H9 (cell line): ENCODE measurements around the gene PKD2L1. TPM values are rescaled to one million over a fixed set of nuclear protein-coding genes. Genes with fewer than 3 reads are reported as not detected.

Experiments used
- DNase-seq: peaks from one replicate; pipeline ENCODE4 v3.0.0-alpha.2; 2017
- H2AFZ ChIP-seq: one replicate; pipeline ENCODE4 v1.6.1; 2013; ENCODE audit warnings: mild to moderate bottlenecking, low read length, control low read depth, moderate library complexity
- H2AK5ac ChIP-seq: 2 replicates; pipeline ENCODE4 v1.6.1; 2013; ENCODE audit warnings: low read length, control low read depth, mixed read lengths; ENCODE audit not compliant: insufficient read length
- H2BK120ac ChIP-seq: one replicate; pipeline ENCODE4 v1.6.1; 2013; ENCODE audit warnings: low read depth, mild to moderate bottlenecking, low read length, control low read depth, inconsistent platforms; ENCODE audit not compliant: poor library complexity, severe bottlenecking
- H2BK12ac ChIP-seq: 2 replicates; pipeline ENCODE4 v1.6.1; 2013; ENCODE audit warnings: low read length, control low read depth, mixed read lengths, low read depth; ENCODE audit not compliant: insufficient read length
- H2BK15ac ChIP-seq: 2 replicates; pipeline ENCODE4 v1.6.1; 2013; ENCODE audit warnings: low read depth, low read length, control low read depth
- H2BK20ac ChIP-seq: one replicate; pipeline ENCODE4 v1.6.1; 2013; ENCODE audit warnings: low read depth, mild to moderate bottlenecking, low read length, control low read depth, inconsistent platforms; ENCODE audit not compliant: poor library complexity, severe bottlenecking
- H2BK5ac ChIP-seq: 2 replicates; pipeline ENCODE4 v1.6.1; 2013; ENCODE audit warnings: low read length, control low read depth, mixed read lengths; ENCODE audit not compliant: insufficient read length
- H3K14ac ChIP-seq: 2 replicates; pipeline ENCODE4 v1.6.1; 2013; ENCODE audit warnings: low read length, control low read depth; ENCODE audit not compliant: insufficient read depth
- H3K18ac ChIP-seq: 2 replicates; pipeline ENCODE4 v1.6.1; 2013; ENCODE audit warnings: low read depth, mild to moderate bottlenecking, mixed read lengths, low read length, control low read depth; ENCODE audit not compliant: insufficient read length
- H3K23ac ChIP-seq: 2 replicates; pipeline ENCODE4 v1.6.1; 2013; ENCODE audit warnings: low read length, control low read depth, mixed read lengths, low read depth; ENCODE audit not compliant: insufficient read length
- H3K23me2 ChIP-seq: 2 replicates; pipeline ENCODE4 v1.6.1; 2013; ENCODE audit warnings: low read depth, mild to moderate bottlenecking, mixed read lengths, low read length, control low read depth; ENCODE audit not compliant: insufficient read length, poor library complexity, severe bottlenecking
- H3K27ac ChIP-seq: 2 replicates; pipeline ENCODE4 v1.5.1; 2013; ENCODE audit warnings: low read length, control low read depth, mixed read lengths, low read depth; ENCODE audit not compliant: insufficient read length
- H3K27me3 ChIP-seq: 2 replicates; pipeline ENCODE4 v1.6.1; 2013; ENCODE audit warnings: low read length, control low read depth, inconsistent platforms; ENCODE audit not compliant: insufficient read depth
- H3K4ac ChIP-seq: 2 replicates; pipeline ENCODE4 v1.6.1; 2013; ENCODE audit warnings: low read depth, mild to moderate bottlenecking, control low read depth, inconsistent platforms, low read length, moderate library complexity
- H3K4me1 ChIP-seq: 2 replicates; pipeline ENCODE4 v1.6.1; 2013; ENCODE audit warnings: low read length, control low read depth, inconsistent platforms; ENCODE audit not compliant: insufficient read depth
- H3K4me2 ChIP-seq: 2 replicates; pipeline ENCODE4 v1.6.1; 2013; ENCODE audit warnings: low read length, control low read depth, mixed read lengths; ENCODE audit not compliant: insufficient read length, insufficient read depth
- H3K56ac ChIP-seq: 2 replicates; pipeline ENCODE4 v1.6.1; 2013; ENCODE audit warnings: low read depth, mild to moderate bottlenecking, mixed read lengths, low read length, control low read depth; ENCODE audit not compliant: insufficient read length
- H3K79me1 ChIP-seq: 2 replicates; pipeline ENCODE4 v1.6.1; 2013; ENCODE audit warnings: low read depth, mild to moderate bottlenecking, moderate library complexity, low read length, control low read depth, inconsistent platforms; ENCODE audit not compliant: insufficient read depth, poor library complexity, severe bottlenecking
- H3K79me2 ChIP-seq: 2 replicates; pipeline ENCODE4 v1.6.1; 2013; ENCODE audit warnings: low read length, control low read depth, inconsistent platforms; ENCODE audit not compliant: insufficient read depth
- H3K9ac ChIP-seq: 2 replicates; pipeline ENCODE4 v1.6.1; 2013; ENCODE audit warnings: low read length, control low read depth, mixed read lengths; ENCODE audit not compliant: insufficient read length; ENCODE audit errors: extremely low read depth
- H3K9me3 ChIP-seq: one replicate; pipeline ENCODE4 v1.6.1; 2013; ENCODE audit warnings: low read depth, low read length, inconsistent platforms; ENCODE audit not compliant: control insufficient read depth
- H3T11ph ChIP-seq: one replicate; pipeline ENCODE4 v1.6.1; 2013; ENCODE audit warnings: mild to moderate bottlenecking, low read length, control low read depth, inconsistent platforms
- H4K20me1 ChIP-seq: one replicate; pipeline ENCODE4 v1.6.1; 2013; ENCODE audit not compliant: control insufficient read depth, insufficient read length, insufficient read depth
- H4K5ac ChIP-seq: 2 replicates; pipeline ENCODE4 v1.6.1; 2013; ENCODE audit warnings: low read depth, mild to moderate bottlenecking, mixed read lengths, low read length, control low read depth; ENCODE audit not compliant: insufficient read length
- H4K8ac ChIP-seq: replicated peaks from 2 replicates; pipeline ENCODE4 v1.6.1; 2013; ENCODE audit warnings: low read length, control low read depth, mixed read lengths, low read depth; ENCODE audit not compliant: insufficient read length
- H4K91ac ChIP-seq: 2 replicates; pipeline ENCODE4 v1.6.1; 2013; ENCODE audit warnings: low read depth, mild to moderate bottlenecking, moderate library complexity, mixed read lengths, low read length, control low read depth; ENCODE audit not compliant: insufficient read length
- H3K27ac Mint-ChIP-seq, 3 experiments: 2 replicates in 2 of 3; 3 replicates in 1 of 3; pipeline ENCODE4 v1.8.0; 2020 to 2021; ENCODE audit warnings: mixed read lengths in 3 of 3, mild to moderate bottlenecking in 1 of 3, moderate library complexity in 1 of 3
- H3K27me3 Mint-ChIP-seq: 2 replicates; pipeline ENCODE4 v1.8.0; 2021; ENCODE audit warnings: low read depth, mild to moderate bottlenecking, moderate library complexity, mixed read lengths
- H3K36me3 Mint-ChIP-seq, 3 experiments: 2 replicates in 2 of 3; 3 replicates in 1 of 3; pipeline ENCODE4 v1.8.0; 2020 to 2021; ENCODE audit warnings: low read depth in 3 of 3, mixed read lengths in 3 of 3; ENCODE audit not compliant: insufficient read depth in 1 of 3
- H3K4me1 Mint-ChIP-seq, 2 experiments: 2 replicates each; pipeline ENCODE4 v1.8.0; 2020; ENCODE audit warnings: mixed read lengths in 2 of 2
- H3K4me3 Mint-ChIP-seq, 2 experiments: 2 replicates in 1 of 2; 3 replicates in 1 of 2; pipeline ENCODE4 v1.8.0; 2020 to 2021; ENCODE audit warnings: mild to moderate bottlenecking in 2 of 2, mixed read lengths in 2 of 2, moderate library complexity in 1 of 2
- H3K9me3 Mint-ChIP-seq, 2 experiments: 2 replicates in 1 of 2; 3 replicates in 1 of 2; pipeline ENCODE4 v1.8.0; 2020; ENCODE audit warnings: mild to moderate bottlenecking in 2 of 2, mixed read lengths in 2 of 2, moderate library complexity in 1 of 2
- WGBS: extraction: QIAGEN DNeasy Blood & Tissue Kit; methylation state at CpG from one replicate; pipeline ENCODE4 v1.1.7; 2013; ENCODE audit warnings: missing lambda C conversion rate, low lambda C conversion rate, mixed read lengths; ENCODE audit not compliant: insufficient read length; ENCODE audit errors: extremely low coverage; 5-methylcytosine and 5-hydroxymethylcytosine counted together
- total RNA-seq: library from RNA; stranded (reverse); gene quantifications from 2 replicates; pipeline ENCODE4 v1.2.1, GENCODE V29; 2021
- TF ChIP-seq, protein P1 (sequence below): fragments of 200-600 bp; sonication (generic); conservative IDR thresholded peaks from 3 replicates; pipeline ENCODE4 v1.8.0; 2021; ENCODE audit warnings: antibody characterized with exemption, mild to moderate bottlenecking

The PKD2L1 gene
- total RNA-seq, 1 experiment from 2014 or later: 0.20 TPM

GRCh38 chr10:100345570-100346330 is 15.7 kb upstream of the PKD2L1 start:
- H2AK5ac ChIP-seq: no peak overlapping the region
- DNase-seq: no peak
- H4K5ac ChIP-seq: no peak overlapping the region
- Mint-ChIP-seq H3K36me3 (peaks cover 30 to 33% (median 32%) of the 10 kb centered on the region in 3 experiments), H3K4me3 (peak overlapping the region; percentile 90 to 100), H3K4me1 (peaks cover 53 to 58% of the 10 kb centered on the region in 2 experiments), H3K27ac (peak overlapping the region; percentile 74 to 96 (median 79); a peak in 6 of 7 replicates), H3K27me3 (peaks cover 5% of the 10 kb centered on the region), H3K9me3 (peaks cover 3 to 5% of the 10 kb centered on the region in 2 experiments; a peak in 2 of 5 replicates)
- H3T11ph ChIP-seq: no peak overlapping the region
- H3K79me2 ChIP-seq: peaks cover 37% of the 10 kb centered on the region
- H3K27ac ChIP-seq: peak overlapping the region; percentile 19
- H3K4me2 ChIP-seq: peak overlapping the region; percentile 91
- no peak overlapping the region for H4K8ac ChIP-seq
- TF ChIP-seq, protein P1, sequence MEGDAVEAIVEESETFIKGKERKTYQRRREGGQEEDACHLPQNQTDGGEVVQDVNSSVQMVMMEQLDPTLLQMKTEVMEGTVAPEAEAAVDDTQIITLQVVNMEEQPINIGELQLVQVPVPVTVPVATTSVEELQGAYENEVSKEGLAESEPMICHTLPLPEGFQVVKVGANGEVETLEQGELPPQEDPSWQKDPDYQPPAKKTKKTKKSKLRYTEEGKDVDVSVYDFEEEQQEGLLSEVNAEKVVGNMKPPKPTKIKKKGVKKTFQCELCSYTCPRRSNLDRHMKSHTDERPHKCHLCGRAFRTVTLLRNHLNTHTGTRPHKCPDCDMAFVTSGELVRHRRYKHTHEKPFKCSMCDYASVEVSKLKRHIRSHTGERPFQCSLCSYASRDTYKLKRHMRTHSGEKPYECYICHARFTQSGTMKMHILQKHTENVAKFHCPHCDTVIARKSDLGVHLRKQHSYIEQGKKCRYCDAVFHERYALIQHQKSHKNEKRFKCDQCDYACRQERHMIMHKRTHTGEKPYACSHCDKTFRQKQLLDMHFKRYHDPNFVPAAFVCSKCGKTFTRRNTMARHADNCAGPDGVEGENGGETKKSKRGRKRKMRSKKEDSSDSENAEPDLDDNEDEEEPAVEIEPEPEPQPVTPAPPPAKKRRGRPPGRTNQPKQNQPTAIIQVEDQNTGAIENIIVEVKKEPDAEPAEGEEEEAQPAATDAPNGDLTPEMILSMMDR: no peak
- no peak overlapping the region for H4K91ac ChIP-seq
- H3K23ac ChIP-seq: no peak overlapping the region
- H3K18ac ChIP-seq: no peak overlapping the region
- no peak overlapping the region for H2BK5ac ChIP-seq
- H4K20me1 ChIP-seq: peaks cover 5% of the 10 kb centered on the region
- H3K56ac ChIP-seq: no peak overlapping the region
- no peaks in the 10 kb centered on the region for H3K9me3 ChIP-seq
- H3K4me1 ChIP-seq: no peaks in the 10 kb centered on the region; the same call in 1 of the 2 replicates
- no peak overlapping the region for H3K14ac ChIP-seq
- no peak overlapping the region for H2BK20ac ChIP-seq
- no peak overlapping the region for H2AFZ ChIP-seq
- no peak overlapping the region for H2BK120ac ChIP-seq
- H2BK15ac ChIP-seq: no peak overlapping the region
- no peak overlapping the region for H2BK12ac ChIP-seq
- peaks cover 3% of the 10 kb centered on the region for H3K79me1 ChIP-seq
- no CpG with 5 or more reads among the region's 9 CpGs for WGBS
- no peak overlapping the region for H3K4ac ChIP-seq
- no peaks in the 10 kb centered on the region for H3K27me3 ChIP-seq
- peaks cover 18% of the 10 kb centered on the region for H3K23me2 ChIP-seq
- H3K9ac ChIP-seq: peak overlapping the region; percentile 77
